Smooth muscle cell of the brain vasculature (primary cell): ENCODE measurements around the gene DHX34.
"Not testable (repeated sequence)": the region's sequence is repeated elsewhere in the genome, so short reads cannot be mapped to it uniquely, and the experiment has no call there.

Source experiments
- DNase-seq: peaks from one replicate; pipeline ENCODE4 v3.0.0-alpha.2; 2012; ENCODE audit warnings: low read depth, low spot score

Gene DHX34

GRCh38 chr19:47348819-47349795 is at the start of gene DHX34:
DHX34 (plus strand) TSS chr19:47349315; CDS start chr19:47353031, 3,716 bp downstream.
- DNase-seq = peak; percentile 97

- DNase-seq = not testable (repeated sequence)
Measured at GRCh38 chr19:47300867-47301266, 48.2 kb upstream of the DHX34 start.

- DNase-seq = no peak
Measured at GRCh38 chr19:47302249-47302648, 46.9 kb upstream of the DHX34 start.

GRCh38 chr19:47303966-47304365 is 45.1 kb upstream of the DHX34 start:
- DNase-seq = no peak

GRCh38 chr19:47305309-47305751 is 43.8 kb upstream of the DHX34 start:
- DNase-seq = peak; percentile 61

- DNase-seq = no peak
Measured at GRCh38 chr19:47306303-47306702, 42.8 kb upstream of the DHX34 start.

- DNase-seq = no peak
Measured at GRCh38 chr19:47309038-47309437, 40.1 kb upstream of the DHX34 start.

- no peak for DNase-seq
Measured at GRCh38 chr19:47309608-47310007, 39.5 kb upstream of the DHX34 start, which contains the start of gene C5AR1. C5AR1 (plus strand) TSS chr19:47309861; CDS start chr19:47309896, 35 bp downstream.

GRCh38 chr19:47310323-47310722 is 38.8 kb upstream of the DHX34 start:
- no peak for DNase-seq

- no peak for DNase-seq
Measured at GRCh38 chr19:47310819-47311218, 38.3 kb upstream of the DHX34 start.

- DNase-seq = no peak
Measured at GRCh38 chr19:47312366-47313006, 36.6 kb upstream of the DHX34 start.

GRCh38 chr19:47313754-47314295 is 35.3 kb upstream of the DHX34 start:
- DNase-seq = no peak

- DNase-seq = peak; percentile 81
Measured at GRCh38 chr19:47315125-47315821, 33.8 kb upstream of the DHX34 start.

- DNase-seq = no peak
Measured at GRCh38 chr19:47316513-47316912, 32.6 kb upstream of the DHX34 start.

- no peak for DNase-seq
Measured at GRCh38 chr19:47319923-47320871, 28.9 kb upstream of the DHX34 start.

- DNase-seq = no peak
Measured at GRCh38 chr19:47321630-47322029, 27.5 kb upstream of the DHX34 start.

GRCh38 chr19:47322058-47322457 is 27.1 kb upstream of the DHX34 start:
- DNase-seq = no peak

- no peak for DNase-seq
Measured at GRCh38 chr19:47323409-47323808, 25.7 kb upstream of the DHX34 start.

- DNase-seq = no peak
Measured at GRCh38 chr19:47323872-47324271, 25.2 kb upstream of the DHX34 start.

- no peak for DNase-seq
Measured at GRCh38 chr19:47324502-47324901, 24.6 kb upstream of the DHX34 start.
